NCI-H2171 treated with DMSO at 0.1 percent for 48 hours (cell line): ENCODE results near the gene RBM47.
"Not testable (repeated sequence)": the region's sequence is repeated elsewhere in the genome, so short reads cannot be mapped to it uniquely, and the experiment has no call there.

Experiments used
- DNase-seq: peaks from one replicate; lab custom pipeline; 2025; lab: John Stamatoyannopoulos, UW

The RBM47 gene

GRCh38 chr4:40629401-40630334 is at the start of gene RBM47:
Gene RBM47 (minus strand): TSS chr4:40629864. CDS start chr4:40438893, 190,971 bp downstream.
- peak; percentile 1 for DNase-seq

- DNase-seq, result no peak
Measured at GRCh38 chr4:40678421-40678820, 48.8 kb upstream of the RBM47 start.

GRCh38 chr4:40675166-40675565 is 45.5 kb upstream of the RBM47 start:
- peak; percentile 12 for DNase-seq

GRCh38 chr4:40672528-40673522 is 43.2 kb upstream of the RBM47 start:
- peak; percentile 8 for DNase-seq

GRCh38 chr4:40669504-40669903 is 39.8 kb upstream of the RBM47 start:
- DNase-seq, result no peak

- no peak for DNase-seq
Measured at GRCh38 chr4:40665842-40666241, 36.2 kb upstream of the RBM47 start.

- DNase-seq, result no peak
Measured at GRCh38 chr4:40662962-40663604, 33.4 kb upstream of the RBM47 start.

GRCh38 chr4:40661803-40662202 is 32.1 kb upstream of the RBM47 start:
- DNase-seq, result no peak

GRCh38 chr4:40656201-40656863 is 26.7 kb upstream of the RBM47 start:
- DNase-seq, result no peak

GRCh38 chr4:40651280-40651679 is 21.6 kb upstream of the RBM47 start:
- DNase-seq, result no peak

- DNase-seq, result no peak
Measured at GRCh38 chr4:40649321-40649720, 19.7 kb upstream of the RBM47 start.

GRCh38 chr4:40648742-40649281 is 19.1 kb upstream of the RBM47 start:
- no peak for DNase-seq

- no peak for DNase-seq
Measured at GRCh38 chr4:40648131-40648530, 18.5 kb upstream of the RBM47 start.

- no peak for DNase-seq
Measured at GRCh38 chr4:40645586-40645985, 15.9 kb upstream of the RBM47 start.

GRCh38 chr4:40632080-40632479 is 2.4 kb upstream of the RBM47 start:
- no peak for DNase-seq

GRCh38 chr4:40630335-40631021 is 814 bp upstream of the RBM47 start:
- DNase-seq, result no peak

GRCh38 chr4:40628888-40629287 is 776 bp downstream of the RBM47 start:
- DNase-seq, result no peak

GRCh38 chr4:40628407-40628806 is 1.3 kb downstream of the RBM47 start:
- not testable (repeated sequence) for DNase-seq

GRCh38 chr4:40627540-40627939 is 2.1 kb downstream of the RBM47 start:
- DNase-seq, result no peak

- DNase-seq, result no peak
Measured at GRCh38 chr4:40626183-40626990, 3.3 kb downstream of the RBM47 start.
